Transverse colon (tissue), 4 donors: ENCODE measurements around the gene CPAMD8. TPM values are rescaled to one million over a fixed set of nuclear protein-coding genes. Genes with fewer than 3 reads are reported as not detected.

ENCODE experiments used
- DNase-seq: peaks from one replicate; pipeline ENCODE4 v3.0.0-alpha.2; 2019
- H3K27ac ChIP-seq, 4 donors: fragments of 200-600 bp; sonication (generic); 2 replicates each; pipeline ENCODE4 v1.5.1; 2016 to 2018; ENCODE audit warnings: inconsistent platforms in 4 of 4
- H3K27me3 ChIP-seq: fragments of 200-600 bp; sonication (generic); 2 replicates; pipeline ENCODE4 v1.5.1; 2017; ENCODE audit warnings: inconsistent platforms
- H3K36me3 ChIP-seq, 4 donors: fragments of 200-600 bp; sonication (generic); 2 replicates each; pipeline ENCODE4 v1.5.1; 2017 to 2019; ENCODE audit warnings: inconsistent platforms in 4 of 4
- H3K4me1 ChIP-seq, 4 donors: fragments of 200-600 bp; sonication (generic); 2 replicates each; pipeline ENCODE4 v1.5.1; 2017 to 2020; ENCODE audit warnings: inconsistent platforms in 4 of 4
- H3K4me3 ChIP-seq, 4 donors: fragments of 200-600 bp; sonication (generic); 1 replicate in 1 of 4; 2 replicates in 3 of 4; pipeline versions ENCODE4 v1.5.1 to v1.6.1; 2017 to 2019; ENCODE audit warnings: inconsistent platforms in 4 of 4
- H3K9me3 ChIP-seq, 2 donors: fragments of 200-600 bp; sonication (generic); 2 replicates each; pipeline ENCODE4 v1.5.1; 2017 to 2019; ENCODE audit warnings: inconsistent platforms in 2 of 2
- EP300 ChIP-seq: sonication (generic); formaldehyde crosslinking; IDR thresholded peaks from one replicate; pipeline ENCODE4 v1.6.1; 2017; ENCODE audit warnings: antibody characterized with exemption, low read depth
- POLR2A ChIP-seq: fragments of 450-650 bp; IDR thresholded peaks from one replicate; pipeline ENCODE4 v1.6.1; 2016; ENCODE audit warnings: antibody characterized with exemption, mild to moderate bottlenecking, moderate library complexity
- POLR2AphosphoS5 ChIP-seq, 3 donors: sonication (generic); formaldehyde crosslinking; IDR thresholded peaks; one replicate each; pipeline ENCODE4 v1.6.1; 2016; ENCODE audit warnings: antibody characterized with exemption in 3 of 3
- WGBS, 2 donors: methylation state at CpG; one replicate each; pipeline ENCODE4 v1.1.5; 2018; ENCODE audit warnings: low coverage in 1 of 2; 5-methylcytosine and 5-hydroxymethylcytosine counted together
- in situ Hi-C, 4 donors: fragments of 200-750 bp; cut with MboI; loops; one replicate each; pipeline versions ENCODE4 v1.15.0 to v1.15.1; 2017; ENCODE audit warnings: low sequenced_read_pairs in 3 of 4, low pct_ligation_motif_present in 1 of 4, low pct_unique_long_range_greater_than_20kb in 1 of 4
- intact Hi-C: fragments of 100-400 bp; cut with DNase I; formaldehyde crosslinking; loops from one replicate; pipeline ENCODE4 v1.15.1; 2023; ENCODE audit warnings: low total_unique reads
- total RNA-seq, 4 donors: library from RNA; depleted of rRNA; stranded (reverse); fragments of >200 nt; gene quantifications; one replicate each; pipeline ENCODE4 v1.1.0, GENCODE V29; 2016
- TF ChIP-seq, protein P1 (sequence below), 5 experiments: fragments of 200-600 bp in 3 of 5; fragments of 450-650 bp in 2 of 5; sonication (generic) in 3 of 5; IDR thresholded peaks; 1 replicate in 2 of 5; 2 replicates in 3 of 5; pipeline ENCODE4 v1.5.1; 2016 to 2017; ENCODE audit warnings: antibody characterized with exemption in 5 of 5, inconsistent platforms in 3 of 5, mild to moderate bottlenecking in 2 of 5, moderate library complexity in 1 of 5

Gene CPAMD8
- total RNA-seq, 4 donors from 2014 or later = 1.4 to 20.9 (median 7.7) TPM

DNA sequence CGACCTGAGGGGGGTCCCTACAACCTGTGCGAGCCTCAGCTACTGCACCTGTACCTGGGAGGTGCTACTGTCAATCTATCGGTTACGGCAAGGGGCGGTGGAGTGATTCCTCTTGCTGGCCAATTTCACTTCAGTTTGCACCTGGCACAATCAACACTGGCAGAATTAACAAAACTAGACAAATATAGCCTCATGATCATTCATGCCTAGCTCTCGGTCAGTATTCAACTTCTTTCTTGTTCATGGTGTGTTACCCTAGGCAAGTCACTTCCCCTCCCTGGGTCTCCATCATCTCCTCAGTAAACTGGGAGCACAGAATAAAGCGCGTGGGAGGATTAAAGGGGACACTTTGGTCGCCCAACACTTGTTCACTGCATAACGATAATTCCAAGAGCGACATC is 48.0 kb upstream of the CPAMD8 start:
- in situ Hi-C loops = loop anchor here in 1 of 4 donors (25.0 kb wide), 1 partner anchor 213 kb away; the partner anchor contains the start of gene ANKLE1
- DNase-seq = no peak
- intact Hi-C loops = loop anchor here (10.0 kb wide), 1 partner anchor 60 kb away; no protein-coding TSS in a partner anchor
- no peak for TF ChIP-seq POLR2AphosphoS5 (IDR thresholded peaks at IDR 0.05)
- Histone ChIP-seq H3K4me1 (peaks cover 22 to 48% (median 41%) of the 10 kb centered on the region in 4 donors), H3K27me3 (no peaks in the 10 kb centered on the region), H3K36me3 (peaks cover 0 to 11% (median 0%) of the 10 kb centered on the region in 4 donors), H3K27ac (peak overlapping the region; percentile 83 to 95 (median 90)), H3K9me3 (no peaks in the 10 kb centered on the region), H3K4me3 (peak overlapping the region; percentile 13 to 77 (median 72))
- 6% methylated on average over 11 of the region's 11 CpGs; no CpG with 5 or more reads in 1 of the 2 donors for WGBS, 2 donors

DNA sequence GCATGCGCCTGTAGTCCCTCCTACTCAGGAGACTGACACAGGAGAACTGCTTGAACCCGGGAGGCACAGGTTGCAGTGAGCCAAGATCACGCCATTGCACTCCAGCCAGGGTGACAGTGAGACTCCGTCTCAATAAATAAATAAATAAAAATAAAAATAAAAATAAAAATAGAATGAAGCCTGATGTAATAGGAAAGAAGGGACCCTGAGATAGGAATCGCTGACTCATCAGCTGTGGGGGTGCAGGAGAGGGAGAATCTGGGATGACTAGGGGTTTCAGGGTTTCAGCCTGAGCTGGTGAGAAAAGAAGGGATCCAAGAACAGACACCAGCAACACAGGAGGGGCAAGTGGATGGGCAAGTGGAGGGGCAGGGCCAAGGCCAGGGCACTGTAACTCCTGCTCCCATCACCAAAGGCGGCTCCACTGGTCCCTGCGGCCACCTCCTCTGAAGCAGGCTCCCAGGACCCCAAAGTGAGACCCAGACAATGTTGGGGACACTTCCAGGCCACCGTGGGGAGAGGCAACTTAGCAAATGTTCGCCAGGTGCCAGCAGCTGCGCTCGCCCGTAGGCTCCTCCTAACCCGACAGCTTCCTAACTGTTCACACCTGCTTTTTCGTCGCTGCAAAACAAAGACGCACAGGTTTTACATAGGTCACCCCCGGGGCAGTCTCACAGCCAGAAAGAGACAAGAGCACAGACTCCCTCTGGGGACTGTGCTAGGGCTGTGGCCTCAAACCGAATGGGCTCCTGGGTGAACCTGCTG is 47.4 kb upstream of the CPAMD8 start:
- no peak for TF ChIP-seq POLR2AphosphoS5 (IDR thresholded peaks at IDR 0.05)
- TF ChIP-seq EP300 = no peak
- TF ChIP-seq, protein P1, sequence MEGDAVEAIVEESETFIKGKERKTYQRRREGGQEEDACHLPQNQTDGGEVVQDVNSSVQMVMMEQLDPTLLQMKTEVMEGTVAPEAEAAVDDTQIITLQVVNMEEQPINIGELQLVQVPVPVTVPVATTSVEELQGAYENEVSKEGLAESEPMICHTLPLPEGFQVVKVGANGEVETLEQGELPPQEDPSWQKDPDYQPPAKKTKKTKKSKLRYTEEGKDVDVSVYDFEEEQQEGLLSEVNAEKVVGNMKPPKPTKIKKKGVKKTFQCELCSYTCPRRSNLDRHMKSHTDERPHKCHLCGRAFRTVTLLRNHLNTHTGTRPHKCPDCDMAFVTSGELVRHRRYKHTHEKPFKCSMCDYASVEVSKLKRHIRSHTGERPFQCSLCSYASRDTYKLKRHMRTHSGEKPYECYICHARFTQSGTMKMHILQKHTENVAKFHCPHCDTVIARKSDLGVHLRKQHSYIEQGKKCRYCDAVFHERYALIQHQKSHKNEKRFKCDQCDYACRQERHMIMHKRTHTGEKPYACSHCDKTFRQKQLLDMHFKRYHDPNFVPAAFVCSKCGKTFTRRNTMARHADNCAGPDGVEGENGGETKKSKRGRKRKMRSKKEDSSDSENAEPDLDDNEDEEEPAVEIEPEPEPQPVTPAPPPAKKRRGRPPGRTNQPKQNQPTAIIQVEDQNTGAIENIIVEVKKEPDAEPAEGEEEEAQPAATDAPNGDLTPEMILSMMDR (IDR thresholded peaks at IDR 0.05) = no peak
- no peak for TF ChIP-seq POLR2A
- Histone ChIP-seq H3K9me3 (no peaks in the 10 kb centered on the region), H3K4me3 (peak overlapping the region; percentile 13 to 77 (median 72)), H3K27ac (peak overlapping the region; percentile 83 to 95 (median 90)), H3K4me1 (peaks cover 22 to 43% (median 35%) of the 10 kb centered on the region in 4 donors), H3K36me3 (peaks cover 0 to 11% (median 0%) of the 10 kb centered on the region in 4 donors), H3K27me3 (no peaks in the 10 kb centered on the region)
- 37% methylated on average over 17 of the region's 18 CpGs; no CpG with 5 or more reads in 1 of the 2 donors for WGBS, 2 donors
- intact Hi-C loops (loop anchor here (10.0 kb wide), 1 partner anchor 61 kb away; no protein-coding TSS in a partner anchor), in situ Hi-C loops (loop anchor here in 1 of 4 donors (25.0 kb wide), 1 partner anchor 213 kb away; the partner anchor contains the start of gene ANKLE1)
- DNase-seq = peak; percentile 42

DNA sequence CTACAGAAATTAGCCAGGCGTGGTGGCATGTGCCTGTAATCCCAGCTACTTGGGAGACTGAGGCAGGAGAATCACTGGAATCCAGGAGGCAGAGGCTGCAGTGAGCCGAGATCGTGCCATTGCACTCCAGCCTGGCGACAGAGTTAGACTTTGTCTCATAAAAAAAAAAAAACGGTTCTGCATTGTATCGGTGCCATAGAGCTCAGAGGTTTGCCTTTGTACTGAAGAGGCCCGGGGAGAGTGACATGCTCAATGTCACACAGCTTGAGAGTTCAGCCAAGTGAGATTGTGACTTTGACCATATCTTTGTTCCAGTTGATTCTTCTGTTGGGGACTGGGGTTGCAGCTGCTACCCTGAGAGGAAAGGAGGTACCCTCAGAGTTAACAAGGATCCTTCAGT is 44.3 kb upstream of the CPAMD8 start:
- TF ChIP-seq, protein P1 (IDR thresholded peaks at IDR 0.05) = no peak
- no peak for TF ChIP-seq EP300
- no peak for TF ChIP-seq POLR2A
- TF ChIP-seq POLR2AphosphoS5 (IDR thresholded peaks at IDR 0.05) = no peak
- H3K4me1 ChIP-seq = peaks cover 7 to 23% (median 14%) of the 10 kb centered on the region in 4 donors
- no peaks in the 10 kb centered on the region for H3K27me3 ChIP-seq
- H3K4me3 ChIP-seq = no peak overlapping the region
- no peaks in the 10 kb centered on the region for H3K9me3 ChIP-seq
- H3K36me3 ChIP-seq = peaks cover 0 to 17% (median 0%) of the 10 kb centered on the region in 4 donors
- intact Hi-C loops = loop anchor here (10.0 kb wide), 1 partner anchor 64 kb away; no protein-coding TSS in a partner anchor
- H3K27ac ChIP-seq = no peak overlapping the region
- no peak for DNase-seq
- WGBS, 2 donors = 83% methylated on average over 7 of the region's 7 CpGs; no CpG with 5 or more reads in 1 of the 2 donors
- in situ Hi-C loops = loop anchor here in 1 of 4 donors (25.0 kb wide), 1 partner anchor 216 kb away; the partner anchor contains the start of gene ANKLE1

DNA sequence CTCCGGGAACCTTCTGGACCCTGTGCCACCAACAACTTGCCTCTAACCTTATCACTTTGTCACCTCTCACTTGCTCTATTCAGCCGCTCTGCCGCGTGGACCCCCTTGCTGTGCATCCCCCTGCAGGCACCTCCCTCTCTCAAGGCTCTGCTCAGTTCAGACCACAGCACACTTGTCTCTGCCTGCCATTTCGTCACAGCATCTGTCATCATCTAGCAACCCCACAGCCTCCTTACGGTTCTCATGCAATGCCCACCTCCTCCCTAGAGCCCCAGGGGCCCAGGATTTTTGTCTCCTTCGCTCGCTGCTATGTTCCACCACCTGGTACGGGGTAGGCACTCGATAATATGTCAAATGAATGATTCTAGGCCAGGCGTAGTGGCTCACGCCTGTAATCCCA is 43.8 kb upstream of the CPAMD8 start:
- peaks cover 0 to 17% (median 0%) of the 10 kb centered on the region in 4 donors for H3K36me3 ChIP-seq
- DNase-seq = no peak
- intact Hi-C loops = loop anchor here (10.0 kb wide), 1 partner anchor 64 kb away; no protein-coding TSS in a partner anchor
- in situ Hi-C loops = loop anchor here in 1 of 4 donors (25.0 kb wide), 1 partner anchor 217 kb away; the partner anchor contains the start of gene ANKLE1
- H3K27ac ChIP-seq = no peak overlapping the region
- WGBS, 2 donors = 93 to 95% methylated on average over 3 to 12 of the region's 12 CpGs
- no peak overlapping the region for H3K4me3 ChIP-seq
- no peaks in the 10 kb centered on the region for H3K27me3 ChIP-seq
- H3K9me3 ChIP-seq = no peaks in the 10 kb centered on the region
- no peak for TF ChIP-seq POLR2A
- TF ChIP-seq, protein P1 (IDR thresholded peaks at IDR 0.05) = no peak
- no peak for TF ChIP-seq POLR2AphosphoS5 (IDR thresholded peaks at IDR 0.05)
- TF ChIP-seq EP300 = no peak
- H3K4me1 ChIP-seq = peaks cover 7 to 23% (median 14%) of the 10 kb centered on the region in 4 donors
